Trophoblast cell (in vitro differentiated cells and primary cell): Measurements from ENCODE around the gene SRP68.

ENCODE experiments used
- DNase-seq, 2 donors: peaks; one replicate each; pipeline ENCODE4 v3.0.0-alpha.2; 2016
- H2AFZ ChIP-seq: 2 replicates; pipeline ENCODE4 v1.6.1; 2013; ENCODE audit warnings: low read length, moderate library complexity, mild to moderate bottlenecking; ENCODE audit not compliant: insufficient read depth, poor library complexity
- H2AK5ac ChIP-seq: 2 replicates; pipeline ENCODE4 v1.6.1; 2013; ENCODE audit warnings: mild to moderate bottlenecking, low read length
- H2BK120ac ChIP-seq: 2 replicates; pipeline ENCODE4 v1.6.1; 2013; ENCODE audit warnings: low read length, mild to moderate bottlenecking, moderate library complexity; ENCODE audit not compliant: insufficient read depth, poor library complexity
- H2BK12ac ChIP-seq: 2 replicates; pipeline ENCODE4 v1.6.1; 2013; ENCODE audit warnings: mild to moderate bottlenecking, low read length, moderate library complexity
- H2BK5ac ChIP-seq: 2 replicates; pipeline ENCODE4 v1.6.1; 2013; ENCODE audit warnings: low read length, low read depth, moderate library complexity, mild to moderate bottlenecking; ENCODE audit not compliant: poor library complexity
- H3K14ac ChIP-seq: 2 replicates; pipeline ENCODE4 v1.6.1; 2013; ENCODE audit warnings: mild to moderate bottlenecking, low read length
- H3K18ac ChIP-seq: 2 replicates; pipeline ENCODE4 v1.6.1; 2013; ENCODE audit warnings: mild to moderate bottlenecking, low read length
- H3K23ac ChIP-seq: 2 replicates; pipeline ENCODE4 v1.6.1; 2013; ENCODE audit warnings: low read length
- H3K27ac ChIP-seq: 2 replicates; pipeline ENCODE4 v1.5.1; 2013; ENCODE audit warnings: low read depth, mild to moderate bottlenecking, inconsistent platforms, low read length, moderate library complexity
- H3K27me3 ChIP-seq: 2 replicates; pipeline ENCODE4 v1.6.1; 2013; ENCODE audit warnings: inconsistent platforms, mild to moderate bottlenecking, low read length, moderate library complexity; ENCODE audit not compliant: insufficient read depth
- H3K36me3 ChIP-seq, 2 experiments: 1 replicate in 1 of 2; 2 replicates in 1 of 2; pipeline ENCODE4 v1.6.1; 2013; ENCODE audit warnings: low read length in 2 of 2, mild to moderate bottlenecking in 2 of 2, moderate library complexity in 1 of 2; ENCODE audit not compliant: insufficient read depth in 2 of 2, control insufficient read depth in 1 of 2
- H3K4ac ChIP-seq: 2 replicates; pipeline ENCODE4 v1.6.1; 2013; ENCODE audit warnings: low read depth, mild to moderate bottlenecking, low read length, moderate library complexity
- H3K4me1 ChIP-seq, 2 experiments: 1 replicate in 1 of 2; 2 replicates in 1 of 2; pipeline ENCODE4 v1.6.1; 2013; ENCODE audit warnings: low read length in 2 of 2, mild to moderate bottlenecking in 2 of 2, moderate library complexity in 1 of 2; ENCODE audit not compliant: insufficient read depth in 2 of 2, control insufficient read depth in 1 of 2
- H3K4me2 ChIP-seq: 2 replicates; pipeline ENCODE4 v1.6.1; 2013; ENCODE audit warnings: inconsistent platforms, mild to moderate bottlenecking, low read length, moderate library complexity
- H3K4me3 ChIP-seq: 2 replicates; pipeline ENCODE4 v1.5.1; 2013; ENCODE audit warnings: mild to moderate bottlenecking, low read depth, low read length, inconsistent platforms
- H3K79me1 ChIP-seq: one replicate; pipeline ENCODE4 v1.6.1; 2013; ENCODE audit warnings: low read length
- H3K79me2 ChIP-seq: 2 replicates; pipeline ENCODE4 v1.6.1; 2013; ENCODE audit warnings: low read length, mild to moderate bottlenecking; ENCODE audit not compliant: control insufficient read depth, insufficient read depth, poor library complexity
- H3K9ac ChIP-seq: 2 replicates; pipeline ENCODE4 v1.6.1; 2013; ENCODE audit warnings: mild to moderate bottlenecking, low read length
- H3K9me3 ChIP-seq: 2 replicates; pipeline ENCODE4 v1.6.1; 2013; ENCODE audit warnings: low read depth, mild to moderate bottlenecking, control low read depth, inconsistent platforms, low read length; ENCODE audit not compliant: insufficient read depth
- H4K12ac ChIP-seq: 2 replicates; pipeline ENCODE4 v1.6.1; 2013; ENCODE audit warnings: low read depth, mild to moderate bottlenecking, low read length, moderate library complexity
- H4K8ac ChIP-seq: 2 replicates; pipeline ENCODE4 v1.6.1; 2013; ENCODE audit warnings: low read depth, mild to moderate bottlenecking, low read length, moderate library complexity
- H4K91ac ChIP-seq: one replicate; pipeline ENCODE4 v1.6.1; 2013; ENCODE audit warnings: low read depth, mild to moderate bottlenecking, low read length, moderate library complexity
- WGBS: extraction: QIAGEN DNeasy Blood & Tissue Kit; methylation state at CpG from one replicate; pipeline ENCODE4 v1.1.7; 2013; ENCODE audit warnings: missing lambda C conversion rate; ENCODE audit not compliant: insufficient read length, insufficient coverage; ENCODE audit errors: extremely low coverage; 5-methylcytosine and 5-hydroxymethylcytosine counted together

Gene SRP68

GRCh38 chr17:76026714-76027158 lies 45.6 kb downstream of the SRP68 start:
- Histone ChIP-seq H2BK5ac (no peak overlapping the region), H2AK5ac (no peak overlapping the region), H4K91ac (no peak overlapping the region), H3K27ac (no peak overlapping the region), H3K36me3 (no peaks in the 10 kb centered on the region), H3K4me3 (no peak overlapping the region), H3K9me3 (peaks cover 3% of the 10 kb centered on the region), H2AFZ (no peak overlapping the region), H3K4ac (no peak overlapping the region), H3K79me1 (no peaks in the 10 kb centered on the region), H3K23ac (no peak overlapping the region), H4K8ac (no peak overlapping the region), H3K27me3 (no peaks in the 10 kb centered on the region), H3K4me1 (peaks cover 0 to 5% of the 10 kb centered on the region in 2 experiments), H2BK12ac (no peak overlapping the region), H3K14ac (no peak overlapping the region), H3K18ac (no peak overlapping the region), H3K4me2 (no peak overlapping the region), H2BK120ac (no peak overlapping the region), H3K79me2 (no peaks in the 10 kb centered on the region), H3K9ac (no peak overlapping the region), H4K12ac (no peak overlapping the region)
- no CpG with 5 or more reads among the region's 15 CpGs for WGBS
- no peak for DNase-seq

GRCh38 chr17:76025294-76025693 lies 47.0 kb downstream of the SRP68 start:
- Histone ChIP-seq H3K18ac (no peak overlapping the region), H3K9me3 (peaks cover 3% of the 10 kb centered on the region), H3K27ac (no peak overlapping the region), H4K8ac (no peak overlapping the region), H2BK120ac (no peak overlapping the region), H3K14ac (no peak overlapping the region), H2BK5ac (no peak overlapping the region), H3K4me3 (no peak overlapping the region), H4K91ac (no peak overlapping the region), H4K12ac (no peak overlapping the region), H3K4ac (no peak overlapping the region), H3K4me2 (no peak overlapping the region), H3K79me1 (no peaks in the 10 kb centered on the region), H2AK5ac (no peak overlapping the region), H3K36me3 (no peaks in the 10 kb centered on the region), H3K4me1 (peaks cover 0 to 5% of the 10 kb centered on the region in 2 experiments), H3K79me2 (no peaks in the 10 kb centered on the region), H3K27me3 (no peaks in the 10 kb centered on the region), H2AFZ (no peak overlapping the region), H3K9ac (no peak overlapping the region), H2BK12ac (no peak overlapping the region), H3K23ac (no peak overlapping the region)
- no CpG with 5 or more reads among the region's 12 CpGs for WGBS
- DNase-seq: no peak

- Histone ChIP-seq H3K36me3 (no peaks in the 10 kb centered on the region), H3K9ac (no peak overlapping the region), H2BK5ac (no peak overlapping the region), H3K4ac (no peak overlapping the region), H3K14ac (no peak overlapping the region), H3K27me3 (no peaks in the 10 kb centered on the region), H2AK5ac (no peak overlapping the region), H3K9me3 (peaks cover 3% of the 10 kb centered on the region), H4K91ac (no peak overlapping the region), H3K23ac (no peak overlapping the region), H2BK120ac (no peak overlapping the region), H3K4me2 (no peak overlapping the region), H3K79me2 (no peaks in the 10 kb centered on the region), H4K12ac (no peak overlapping the region), H4K8ac (no peak overlapping the region), H3K4me3 (no peak overlapping the region), H3K79me1 (no peaks in the 10 kb centered on the region), H3K27ac (no peak overlapping the region), H2AFZ (no peak overlapping the region), H2BK12ac (no peak overlapping the region), H3K18ac (no peak overlapping the region), H3K4me1 (peaks cover 0 to 2% of the 10 kb centered on the region in 2 experiments)
- no CpG with 5 or more reads among the region's 9 CpGs for WGBS
- no peak for DNase-seq
These were observed 48.0 kb downstream of the SRP68 start for GRCh38 chr17:76024353-76024752.

- Histone ChIP-seq H3K9ac (no peak overlapping the region), H3K79me1 (no peaks in the 10 kb centered on the region), H4K8ac (no peak overlapping the region), H2AFZ (no peak overlapping the region), H3K14ac (no peak overlapping the region), H3K9me3 (peaks cover 3% of the 10 kb centered on the region), H2BK5ac (no peak overlapping the region), H3K27me3 (no peaks in the 10 kb centered on the region), H3K27ac (no peak overlapping the region), H2BK120ac (no peak overlapping the region), H2AK5ac (no peak overlapping the region), H3K18ac (no peak overlapping the region), H4K12ac (no peak overlapping the region), H2BK12ac (no peak overlapping the region), H3K36me3 (no peaks in the 10 kb centered on the region), H3K4me1 (peaks cover 0 to 2% of the 10 kb centered on the region in 2 experiments), H3K4me3 (no peak overlapping the region), H3K4me2 (no peak overlapping the region), H4K91ac (no peak overlapping the region), H3K23ac (no peak overlapping the region), H3K4ac (no peak overlapping the region), H3K79me2 (no peaks in the 10 kb centered on the region)
- WGBS: no CpG with 5 or more reads among the region's 9 CpGs
- DNase-seq: no peak
These were observed 48.4 kb downstream of the SRP68 start for GRCh38 chr17:76023900-76024237.
